ENCODE measurements around the gene FAH. TPM values are rescaled to one million over a fixed set of nuclear protein-coding genes. Genes with fewer than 3 reads are reported as not detected.

FAH gene
- total RNA-seq, 2 donors from 2014 or later, result 16.0 to 39.8 TPM

GRCh38 chr15:80231371-80231770 is 78.6 kb downstream of the FAH start:
- Histone ChIP-seq H3K27me3 (no peaks in the 10 kb centered on the region), H3K4me3 (no peak overlapping the region), H3K36me3 (no peaks in the 10 kb centered on the region), H3K4me1 (no peaks in the 10 kb centered on the region), H3K27ac (no peak overlapping the region), H3K9me3 (no peaks in the 10 kb centered on the region), H3K9ac (ENCODE audit: low read depth in 2 of 2, low read length in 2 of 2) (no peak overlapping the region)
- intact Hi-C loops (cut with DNase I), result no loop called here
- TF ChIP-seq CTCF (IDR thresholded peaks at IDR 0.05), result no peak
- DNase-seq, result no peak

GRCh38 chr15:80233581-80233980 is 80.8 kb downstream of the FAH start:
- H3K4me1 ChIP-seq, result no peaks in the 10 kb centered on the region
- no peak for DNase-seq
- no peaks in the 10 kb centered on the region for H3K9me3 ChIP-seq
- no peaks in the 10 kb centered on the region for H3K27me3 ChIP-seq
- no peak overlapping the region for H3K9ac ChIP-seq (ENCODE audit: low read depth in 2 of 2, low read length in 2 of 2)
- intact Hi-C loops (cut with DNase I), result no loop called here
- H3K27ac ChIP-seq, result no peak overlapping the region
- no peak for TF ChIP-seq CTCF (IDR thresholded peaks at IDR 0.05)
- H3K36me3 ChIP-seq, result no peaks in the 10 kb centered on the region
- no peak overlapping the region for H3K4me3 ChIP-seq

- H3K27me3 ChIP-seq, result no peaks in the 10 kb centered on the region
- peak; percentile 49 for TF ChIP-seq CTCF (IDR thresholded peaks at IDR 0.05)
- no peaks in the 10 kb centered on the region for H3K4me1 ChIP-seq
- H3K36me3 ChIP-seq, result no peaks in the 10 kb centered on the region
- DNase-seq, result peak; percentile 44
- intact Hi-C loops (cut with DNase I), result no loop called here
- H3K27ac ChIP-seq, result no peak overlapping the region
- H3K4me3 ChIP-seq, result no peak overlapping the region
- H3K9me3 ChIP-seq, result no peaks in the 10 kb centered on the region
- no peak overlapping the region for H3K9ac ChIP-seq (ENCODE audit: low read depth in 2 of 2, low read length in 2 of 2)
These were observed 82.1 kb downstream of the FAH start for GRCh38 chr15:80234883-80235282.

Other genes with a start within 250 kb of the FAH start
- 1 to 10 TPM in 1 of 2 donors, under 1 TPM in 1; 0.86 to 1.5 TPM for gene BCL2A1, start 181.8 kb upstream of the FAH start, total RNA-seq
- gene ZFAND6, start 93.3 kb upstream of the FAH start, total RNA-seq, result 10 to 100 TPM; 56.0 to 82.4 TPM
- gene CTXND1, start 99.2 kb downstream of the FAH start, total RNA-seq, result under 1 TPM; 0.11 to 0.12 TPM

Data from colonic mucosa (tissue), 4 donors.